Posterior vena cava (tissue), 2 donors: Measurements from ENCODE around the gene TMEM238. TPM values are rescaled to one million over a fixed set of nuclear protein-coding genes. Genes with fewer than 3 reads are reported as not detected.
A peak's percentile ranks its signal among the peaks of the same experiment; 100 is the strongest.
"Not testable (repeated sequence)": the region's sequence is repeated elsewhere in the genome, so short reads cannot be mapped to it uniquely, and the experiment has no call there.

Source experiments
- DNase-seq: peaks from one replicate; pipeline ENCODE4 v3.0.0-alpha.2; 2020; ENCODE audit warnings: low spot score
- intact Hi-C, 2 donors: fragments of 100-400 bp; cut with DNase I; formaldehyde crosslinking; loops; one replicate each; pipeline versions ENCODE4 v1.14.1 to v1.14.2; 2022 to 2023
- total RNA-seq, 2 donors: library from RNA; stranded (reverse); fragmentation: NEBNext Ultra II Directional; extraction: Animal tissue kit (Norgen Biotek cat#: 25700); gene quantifications; one replicate each; pipeline ENCODE4 v1.2.1, GENCODE V29; 2021
- donor health status: DM: yes; HTN: yes; CAD: no.
- donor health status: DM: yes; HTN: yes; CAD: no.

The TMEM238 gene
- total RNA-seq, 2 donors from 2014 or later = 0.69 to 0.90 TPM

DNA sequence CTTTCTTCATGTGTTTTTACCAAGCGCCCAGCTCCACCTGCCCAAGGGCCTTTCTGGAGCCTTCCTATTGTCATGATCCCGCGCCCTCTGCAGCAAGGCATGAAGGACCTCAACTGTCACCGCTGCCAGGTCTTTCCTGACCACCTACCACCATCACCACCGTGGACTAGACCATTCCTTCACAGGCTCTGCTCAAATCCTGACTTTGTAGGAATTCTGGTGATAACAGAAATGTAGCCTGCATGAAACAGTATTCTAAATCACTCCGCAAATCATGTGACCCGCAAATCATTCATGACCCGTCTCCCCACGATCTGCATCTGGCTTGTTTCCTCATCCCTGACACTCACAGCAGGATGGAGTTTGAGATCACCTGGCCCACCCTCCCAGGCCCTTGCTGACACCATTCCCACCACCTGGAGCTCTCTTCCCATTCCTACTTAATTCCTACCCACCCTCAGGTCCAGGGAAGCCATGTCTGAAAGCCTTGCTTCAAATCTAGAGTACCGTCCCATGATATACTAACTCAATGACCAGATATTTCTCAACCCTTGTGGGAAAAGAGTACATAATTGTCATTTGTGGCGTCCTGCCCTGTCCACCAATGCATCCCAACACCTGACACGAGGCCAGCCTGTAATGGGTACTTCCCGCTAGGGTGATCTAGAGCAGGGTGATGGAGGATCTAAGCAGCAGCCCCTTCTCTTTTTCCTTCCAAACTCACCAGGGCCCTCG is 22.2 kb upstream of the TMEM238 start:
- intact Hi-C loops = no loop called here
- DNase-seq = no peak

- intact Hi-C loops = no loop called here
- DNase-seq = no peak
Observed at GRCh38 chr19:55405638-55406037, 21.5 kb upstream of the TMEM238 start.

- intact Hi-C loops = no loop called here
- DNase-seq = no peak
Observed at GRCh38 chr19:55402509-55402908, 18.4 kb upstream of the TMEM238 start.

- DNase-seq = not testable (repeated sequence)
Observed at GRCh38 chr19:55401390-55401789, 17.3 kb upstream of the TMEM238 start.

DNA sequence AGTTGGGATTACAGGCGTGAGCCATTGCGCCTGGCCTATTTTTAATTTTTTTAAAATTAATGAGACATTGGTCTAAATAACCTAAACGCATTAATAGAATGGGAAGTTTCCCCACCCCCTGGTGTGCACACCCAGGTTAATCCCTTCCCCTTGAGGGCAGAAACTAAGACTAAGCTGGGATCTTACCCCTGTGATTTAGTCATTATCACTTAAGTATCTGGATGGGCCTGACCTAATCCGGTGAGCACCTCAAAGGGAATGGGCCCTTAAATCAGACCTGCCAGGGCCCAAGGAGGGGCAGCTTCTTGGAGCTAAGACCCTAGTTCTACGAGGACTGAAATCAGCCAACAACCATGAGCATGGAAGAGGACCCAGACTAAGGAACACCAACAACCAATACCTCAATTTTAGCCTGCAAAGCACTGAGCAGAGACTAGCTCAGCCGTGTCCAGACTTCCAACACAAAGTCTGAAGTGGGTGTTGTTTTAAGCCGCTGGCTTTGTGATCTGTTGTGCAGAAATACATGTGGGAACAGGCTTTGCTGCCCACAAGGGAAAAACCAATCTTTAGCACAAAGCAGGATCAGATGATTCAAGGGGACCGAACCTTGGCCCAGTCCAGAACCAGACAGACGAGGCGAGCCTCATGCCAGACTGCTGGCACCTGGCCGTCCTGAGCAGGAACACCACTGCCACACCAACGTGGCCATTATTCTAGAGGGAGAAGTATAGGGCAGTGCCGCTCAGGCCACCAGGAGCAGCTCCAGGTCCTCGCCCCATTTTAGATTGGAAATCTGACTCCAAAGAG is 16.4 kb upstream of the TMEM238 start:
- intact Hi-C loops = loop anchor here in 1 of 2 donors (1.0 kb wide), 1 partner anchor 48 kb away; no protein-coding TSS in a partner anchor
- no peak for DNase-seq

More at GRCh38 chr19:55401390-55401789, 17.3 kb upstream of the TMEM238 start:
- intact Hi-C loops = not testable (repeated sequence)

- intact Hi-C loops = no loop called here
- DNase-seq = no peak
Observed at GRCh38 chr19:55398200-55398925, 14.3 kb upstream of the TMEM238 start.

DNA sequence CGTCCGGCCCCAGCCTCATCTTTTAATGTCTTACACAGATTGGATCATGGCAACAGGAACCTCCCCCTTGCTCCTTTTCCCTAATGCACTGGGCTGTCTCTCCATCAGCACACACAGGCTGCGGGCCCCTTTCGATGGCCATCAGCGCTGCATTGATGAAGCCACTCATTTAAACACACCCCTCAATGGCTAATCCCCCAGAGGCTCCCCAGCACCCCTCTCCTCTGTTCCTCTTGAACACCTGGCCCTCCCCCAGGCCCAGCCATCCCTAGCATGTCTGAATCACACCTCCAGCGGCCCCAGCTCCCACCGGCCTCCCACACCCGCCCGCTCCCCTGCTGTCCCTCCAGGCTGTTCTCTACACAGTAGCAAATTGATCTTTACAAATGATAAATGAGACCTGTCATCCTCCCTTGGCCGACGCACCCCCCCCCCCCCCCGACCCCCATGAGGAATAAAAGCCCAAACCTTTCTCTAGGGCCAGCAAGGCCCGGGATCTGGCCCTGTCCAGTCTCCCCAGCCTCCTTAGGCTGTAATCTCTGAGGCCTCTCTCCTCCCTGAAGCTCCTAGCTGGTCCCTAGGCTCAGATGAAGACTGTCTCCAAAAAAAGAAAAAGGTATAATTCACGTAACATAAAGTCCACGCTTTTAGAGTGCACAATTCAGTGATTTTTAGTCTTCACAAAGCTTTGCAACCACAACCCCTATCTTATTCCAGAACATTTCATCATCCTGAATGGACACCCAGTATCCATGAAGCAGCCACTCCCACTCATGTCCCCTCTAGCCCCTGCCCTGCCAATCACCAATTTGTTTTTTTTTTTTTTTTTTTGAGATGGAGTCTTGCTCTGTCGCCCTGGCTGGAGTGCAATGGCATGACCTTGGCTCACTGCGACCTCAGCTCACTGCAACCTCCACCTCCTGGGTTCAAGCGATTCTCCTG is 9.0 kb upstream of the TMEM238 start:
- intact Hi-C loops = no loop called here
- no peak for DNase-seq

DNA sequence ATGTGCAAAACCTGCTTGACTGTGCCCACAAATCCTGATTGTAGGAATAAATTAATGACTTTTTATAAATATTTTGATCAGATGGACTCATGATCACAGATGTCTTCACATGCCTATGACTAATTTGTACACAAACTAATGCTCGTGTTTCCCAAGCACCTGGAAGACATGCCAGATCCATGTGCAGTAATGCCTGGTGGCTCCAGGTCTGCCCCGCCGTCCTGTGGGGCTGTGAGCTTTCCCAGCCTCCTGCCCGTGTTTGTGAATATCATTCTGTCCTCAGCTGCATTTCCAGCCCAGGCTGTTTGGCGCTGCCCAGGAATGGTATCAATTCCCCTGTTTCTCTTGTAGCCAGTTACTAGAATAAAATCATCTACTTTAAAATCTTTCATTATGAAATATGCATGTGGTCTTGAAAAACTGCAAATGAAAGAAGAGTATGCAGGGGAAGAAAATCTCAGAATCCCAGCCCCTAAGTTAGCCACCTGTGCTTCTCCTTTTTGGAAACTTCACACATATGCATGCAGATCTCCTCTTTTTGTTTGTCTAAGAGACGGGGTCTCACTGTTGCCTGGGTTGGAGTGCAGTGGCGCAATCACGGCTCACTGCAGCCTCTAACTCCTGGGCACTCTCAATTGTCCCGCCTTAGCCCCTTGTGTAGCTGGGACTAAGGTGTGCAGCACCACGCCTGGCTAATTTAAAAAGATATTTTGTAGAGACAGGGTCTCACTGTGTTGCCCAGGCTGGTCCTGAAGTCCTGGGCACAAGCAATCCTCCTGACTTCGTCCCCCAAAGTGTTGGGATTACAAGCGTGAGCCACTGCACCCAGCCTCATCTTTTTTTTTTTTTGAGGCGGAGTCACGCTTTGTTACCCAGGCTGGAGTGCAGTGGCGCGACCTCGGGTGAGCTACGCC is 7.9 kb upstream of the TMEM238 start:
- no peak for DNase-seq
- intact Hi-C loops = no loop called here

DNA sequence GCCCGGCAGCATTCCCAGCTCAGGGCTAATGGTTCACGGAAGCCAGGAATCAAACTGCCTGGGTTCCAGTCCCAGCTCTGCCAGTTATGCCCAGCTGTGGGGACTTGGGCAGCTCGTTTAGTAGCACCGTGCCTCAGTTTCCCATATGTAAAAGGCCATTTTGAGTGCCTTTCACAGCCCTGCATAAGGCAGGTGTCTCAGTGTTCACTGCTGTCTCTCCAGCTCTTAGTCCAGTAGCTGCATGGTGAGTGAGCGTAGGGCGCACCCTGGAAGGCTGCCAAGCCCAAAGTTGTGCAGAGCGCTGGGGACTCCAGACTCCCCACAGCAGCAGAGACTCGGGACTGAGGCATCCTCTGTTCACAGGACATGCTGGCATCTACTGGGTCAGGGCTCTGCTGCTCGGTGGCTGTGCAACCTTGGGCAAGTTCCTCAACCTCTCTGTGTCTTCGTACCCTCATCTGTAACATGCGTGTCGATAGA is 7.1 kb upstream of the TMEM238 start:
- intact Hi-C loops = no loop called here
- no peak for DNase-seq

DNA sequence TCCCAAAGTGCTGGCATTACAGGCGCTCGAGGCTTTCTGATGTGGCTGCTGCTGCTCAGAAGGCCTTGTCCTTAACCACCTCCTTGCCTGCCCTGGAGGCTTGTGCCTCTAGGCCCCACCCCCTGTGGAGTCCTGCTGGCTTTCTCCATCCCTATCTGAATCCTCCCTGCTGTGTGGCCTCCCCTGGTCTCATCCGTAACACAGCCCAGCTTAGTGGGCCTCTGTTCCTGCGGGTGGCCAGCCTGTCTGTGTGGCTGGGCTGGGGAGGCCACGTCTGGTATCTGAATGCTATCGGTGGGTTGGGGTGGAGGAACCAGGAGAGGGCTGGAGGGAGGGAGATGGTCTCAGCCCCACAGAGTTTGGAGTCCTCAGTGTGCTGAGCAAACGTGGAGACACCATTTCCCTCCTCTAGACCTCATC is 6.4 kb upstream of the TMEM238 start:
- DNase-seq = no peak
- intact Hi-C loops = no loop called here

GRCh38 chr19:55389386-55390317 is 5.6 kb upstream of the TMEM238 start:
- intact Hi-C loops = no loop called here
- DNase-seq = no peak

DNA sequence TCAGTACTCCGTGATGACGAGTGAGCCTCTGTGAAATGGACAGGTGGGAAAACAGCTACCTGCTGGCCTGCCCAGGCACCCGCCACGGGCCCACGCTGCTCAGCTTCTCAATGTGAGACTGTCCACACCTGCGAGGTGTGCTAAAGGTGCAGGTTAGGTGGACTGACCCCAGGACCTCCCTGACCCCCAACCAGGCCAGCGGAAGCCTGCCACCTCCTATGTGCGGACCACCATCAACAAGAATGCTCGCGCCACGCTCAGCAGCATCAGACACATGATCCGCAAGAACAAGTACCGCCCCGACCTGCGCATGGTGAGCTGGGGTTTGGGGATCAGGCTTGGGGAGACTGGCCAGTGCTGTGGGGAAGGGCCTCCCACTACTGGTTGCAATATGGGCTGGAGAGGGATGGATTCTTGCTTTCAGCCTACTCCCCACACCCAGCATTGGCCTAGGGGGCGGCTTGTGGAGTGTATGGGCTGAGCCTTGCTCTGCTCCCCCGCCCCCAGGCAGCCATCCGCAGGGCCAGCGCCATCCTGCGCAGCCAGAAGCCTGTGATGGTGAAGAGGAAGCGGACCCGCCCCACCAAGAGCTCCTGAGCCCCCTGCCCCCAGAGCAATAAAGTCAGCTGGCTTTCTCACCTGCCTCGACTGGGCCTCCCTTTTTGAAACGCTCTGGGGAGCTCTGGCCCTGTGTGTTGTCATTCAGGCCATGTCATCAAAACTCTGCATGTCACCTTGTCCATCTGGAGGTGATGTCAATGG is 3.8 kb upstream of the TMEM238 start:
- intact Hi-C loops = no loop called here
- no peak for DNase-seq

DNA sequence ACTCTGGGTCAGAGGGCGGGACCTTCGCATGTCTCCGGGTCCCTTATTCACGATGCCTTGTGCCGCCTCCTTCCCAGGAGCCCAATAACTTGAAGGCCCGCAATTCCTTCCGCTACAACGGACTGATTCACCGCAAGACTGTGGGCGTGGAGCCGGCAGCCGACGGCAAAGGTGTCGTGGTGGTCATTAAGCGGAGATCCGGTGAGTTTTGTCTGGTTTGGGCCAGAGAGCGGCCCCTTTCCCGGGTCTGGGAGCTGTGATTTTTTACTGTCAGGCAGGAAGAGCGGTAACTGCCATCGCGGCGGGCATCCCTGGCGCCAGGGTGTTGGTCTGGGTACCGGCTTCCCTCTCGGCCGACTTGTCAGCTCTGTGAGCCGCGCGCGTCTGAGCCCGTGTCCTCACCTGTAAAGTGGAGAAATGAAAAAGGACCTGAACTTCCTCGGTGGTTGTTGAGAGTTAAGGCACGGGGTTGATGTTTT is 2.4 kb upstream of the TMEM238 start:
- intact Hi-C loops = no loop called here
- DNase-seq = no peak

GRCh38 chr19:55385724-55386492 is 1.8 kb upstream of the TMEM238 start, which contains the start of gene RPL28:
RPL28 (plus strand) TSS chr19:55385932; CDS start chr19:55386358, 426 bp downstream.
- DNase-seq = peak; percentile 100
- intact Hi-C loops = no loop called here
